ENCODE measurements around the gene CCL14.
"Not testable (repeated sequence)": the region's sequence is repeated elsewhere in the genome, so short reads cannot be mapped to it uniquely, and the experiment has no call there.

The CCL14 gene

GRCh38 chr17:35942588-35943186 lies 43.8 kb downstream of the CCL14 start:
- no peak for DNase-seq (ENCODE audit: low read depth in 2 of 2)

GRCh38 chr17:35938492-35938891 lies 48.0 kb downstream of the CCL14 start:
- not testable (repeated sequence) for DNase-seq (ENCODE audit: low read depth in 2 of 2)

DNA sequence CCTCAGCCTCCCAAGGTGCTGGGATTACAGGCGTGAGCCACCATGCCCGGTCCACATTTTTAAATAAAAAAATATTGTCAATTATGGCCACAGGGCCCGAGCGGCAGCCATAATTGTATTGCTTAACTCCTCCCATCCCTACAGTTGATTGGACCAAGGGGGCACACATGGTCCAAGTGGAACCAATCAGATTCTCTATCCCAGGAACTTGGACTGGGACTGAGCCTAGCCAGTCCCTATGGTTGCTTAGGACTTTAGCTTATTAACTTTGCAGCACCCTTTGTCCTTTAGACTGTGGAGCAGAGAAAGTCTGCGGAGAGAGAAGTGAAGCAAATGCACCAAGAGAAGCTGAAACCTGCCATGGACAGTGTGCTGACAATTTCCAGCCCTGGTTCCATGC lies 50.5 kb downstream of the CCL14 start:
- DNase-seq (ENCODE audit: low read depth in 2 of 2) = no peak

DNA sequence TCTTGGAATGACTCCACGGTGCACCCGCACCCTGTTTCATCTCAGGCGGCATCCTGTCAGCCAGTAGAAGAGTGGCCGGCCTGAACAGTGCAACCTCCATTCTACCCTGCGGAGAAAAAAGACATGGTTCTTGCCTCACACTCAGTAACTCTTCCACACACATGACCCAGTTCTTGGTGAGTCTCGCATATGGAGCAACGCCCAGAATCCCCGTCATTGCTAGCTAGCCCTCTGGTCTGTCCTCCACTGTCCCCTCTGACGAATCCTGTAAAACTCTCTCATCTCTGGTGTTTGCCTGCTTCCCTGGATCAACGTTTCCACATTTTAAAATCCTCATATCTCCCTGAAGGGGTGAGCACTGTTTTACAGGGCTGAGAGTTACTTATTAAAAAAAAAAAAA lies 51.8 kb downstream of the CCL14 start:
- DNase-seq (ENCODE audit: low read depth in 2 of 2) = no peak
